GM10266 (cell line): ENCODE data around the gene EPHA3.

Experiments
- DNase-seq: peaks from one replicate; pipeline ENCODE4 v3.0.0; 2012; ENCODE audit errors: extremely low spot score
- CTCF ChIP-seq: IDR thresholded peaks from 2 replicates; pipeline ENCODE4 v1.5.1; 2012; ENCODE audit warnings: mild to moderate bottlenecking, low read depth; ENCODE audit not compliant: control insufficient read depth, insufficient read depth; ENCODE audit errors: missing control alignments

Gene EPHA3

DNA sequence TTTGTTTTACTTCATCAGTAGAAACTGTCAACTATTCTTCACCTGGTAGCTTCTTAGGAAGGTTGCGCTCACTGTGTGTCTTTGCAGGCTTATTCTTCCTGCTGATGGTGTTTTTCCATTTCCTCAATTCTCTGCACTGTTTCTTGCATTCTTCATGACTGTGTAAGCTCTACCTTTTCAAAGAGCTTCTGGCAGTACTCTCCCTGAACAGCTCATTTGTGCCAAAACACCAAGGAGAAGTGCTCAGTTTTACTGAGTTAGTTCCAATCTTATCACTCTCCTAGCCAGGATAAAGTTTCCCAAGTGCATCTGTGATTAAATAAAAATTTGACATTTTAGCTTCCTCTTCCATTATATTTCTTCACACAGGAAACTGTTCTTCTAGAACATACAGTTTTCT, 339.8 kb downstream of the EPHA3 start:
- no peak for DNase-seq
- no peak for TF ChIP-seq CTCF

DNA sequence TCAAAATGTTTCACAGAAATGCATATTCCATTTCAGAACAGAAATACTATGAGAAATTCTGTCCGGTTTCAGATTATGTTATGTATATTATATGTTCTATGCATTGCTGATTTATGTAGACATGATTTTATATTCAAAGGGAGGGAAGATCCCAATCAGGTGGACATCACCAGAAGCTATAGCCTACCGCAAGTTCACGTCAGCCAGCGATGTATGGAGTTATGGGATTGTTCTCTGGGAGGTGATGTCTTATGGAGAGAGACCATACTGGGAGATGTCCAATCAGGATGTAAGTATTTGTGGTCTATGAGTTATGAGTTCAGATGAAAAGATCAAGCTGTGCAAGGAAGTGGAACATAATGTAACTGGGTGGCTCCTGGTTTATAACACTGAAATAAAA, 341.7 kb downstream of the EPHA3 start:
- DNase-seq = no peak
- TF ChIP-seq CTCF = no peak

DNA sequence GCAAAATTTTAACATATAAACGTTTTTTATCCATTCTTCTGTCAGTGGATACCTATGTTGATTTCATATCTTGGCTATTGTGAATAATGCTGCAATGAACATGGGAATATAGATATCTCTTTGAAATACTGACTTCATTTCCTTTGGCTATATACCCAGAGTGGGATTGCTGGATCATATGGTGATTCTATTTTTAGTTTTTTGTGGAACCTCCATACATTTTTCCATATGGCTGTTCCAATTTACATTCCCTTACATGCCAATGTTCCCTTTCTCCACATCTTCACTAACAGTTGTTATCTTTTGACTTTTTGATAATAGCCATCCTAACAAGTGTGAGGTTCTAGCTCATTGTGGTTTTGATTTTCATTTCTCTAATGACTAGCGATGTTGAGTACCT, 344.6 kb downstream of the EPHA3 start:
- TF ChIP-seq CTCF = no peak
- no peak for DNase-seq

GRCh38 chr3:89455240-89455639, 347.8 kb downstream of the EPHA3 start:
- no peak for TF ChIP-seq CTCF
- DNase-seq = no peak

- no peak for TF ChIP-seq CTCF
- no peak for DNase-seq
Measured at GRCh38 chr3:89467898-89468363, 360.5 kb downstream of the EPHA3 start.

- TF ChIP-seq CTCF = no peak
- DNase-seq = no peak
Measured at GRCh38 chr3:89472101-89472500, 364.7 kb downstream of the EPHA3 start.

DNA sequence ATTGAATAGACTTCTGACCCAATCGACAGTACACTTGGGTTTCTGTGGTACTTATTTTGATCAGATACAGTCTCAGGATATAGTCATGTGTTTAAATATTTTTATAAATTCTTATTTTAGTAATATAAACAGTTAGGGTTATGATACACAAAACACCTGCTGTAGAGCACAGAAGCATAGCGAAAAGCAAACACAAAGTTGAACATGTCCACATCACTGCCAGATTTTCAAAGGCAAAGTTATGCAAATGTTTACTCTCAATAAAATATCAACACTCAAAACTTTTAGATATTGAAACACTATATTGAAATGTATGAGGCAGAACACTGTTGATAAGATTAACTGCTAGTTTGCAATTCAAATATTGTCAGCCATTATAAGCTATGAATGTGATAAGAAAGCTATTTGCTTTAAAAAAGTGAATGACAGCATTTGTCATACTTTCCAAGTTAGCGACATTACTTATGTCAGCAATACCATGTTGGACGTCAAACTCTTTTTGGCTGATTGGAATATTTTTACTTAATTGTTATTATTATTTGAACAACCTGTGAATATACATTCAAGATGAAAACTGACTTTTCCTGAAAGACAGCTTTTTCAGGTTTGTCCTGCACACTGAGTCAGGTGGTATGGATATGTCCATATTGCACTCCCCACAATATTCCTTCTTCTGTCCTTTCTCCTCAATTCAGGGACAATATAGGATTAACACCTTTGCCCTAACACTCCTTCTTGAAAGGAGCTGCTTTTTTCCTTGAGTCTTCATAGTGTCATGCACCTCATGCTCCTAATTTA, 367.1 kb downstream of the EPHA3 start:
- TF ChIP-seq CTCF = no peak
- no peak for DNase-seq
